HuH-7.5 (cell line): ENCODE results near the gene C1orf116.

Experiments
- DNase-seq: peaks from one replicate; pipeline ENCODE4 v3.0.0; 2011; ENCODE audit warnings: low spot score

The C1orf116 gene

DNA sequence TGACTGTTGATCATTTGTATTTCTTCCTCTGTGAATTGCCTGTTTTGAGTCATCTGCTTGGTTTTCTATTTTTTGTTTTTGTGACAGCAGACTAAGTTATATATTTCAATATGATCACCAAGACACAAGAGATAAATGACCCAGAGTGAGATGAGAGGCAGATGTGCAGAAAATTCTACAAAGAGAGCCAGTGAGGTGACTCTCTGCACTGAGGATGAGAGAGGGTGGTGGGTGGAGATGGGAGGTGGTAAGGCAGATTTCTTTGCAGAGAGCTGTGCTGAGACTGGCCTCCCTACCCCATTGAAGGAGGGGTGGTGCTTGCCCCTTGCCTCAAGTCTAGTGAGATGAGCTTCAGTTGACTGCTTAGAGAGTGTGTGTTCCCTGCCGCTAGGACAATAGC lies 44.7 kb downstream of the C1orf116 start:
- DNase-seq = no peak

DNA sequence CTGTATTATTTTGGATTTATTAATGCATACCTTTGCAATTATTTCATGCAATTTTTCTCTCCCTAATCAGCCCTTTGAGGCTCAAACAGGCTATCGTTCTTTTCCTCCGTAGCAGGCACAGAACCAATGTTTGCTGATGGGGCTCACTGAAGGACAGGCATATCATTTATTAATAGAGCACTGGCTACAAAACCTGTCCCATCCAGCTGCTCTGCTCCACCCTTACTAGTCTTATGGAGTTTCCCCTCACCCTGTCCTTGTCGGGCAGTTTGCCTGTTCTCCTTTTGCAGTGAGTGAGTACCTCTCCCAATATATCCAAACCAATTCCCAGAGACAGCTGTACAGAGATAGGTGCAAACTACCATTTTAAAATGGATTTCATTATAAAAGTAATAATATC lies 45.7 kb downstream of the C1orf116 start:
- DNase-seq = no peak

DNA sequence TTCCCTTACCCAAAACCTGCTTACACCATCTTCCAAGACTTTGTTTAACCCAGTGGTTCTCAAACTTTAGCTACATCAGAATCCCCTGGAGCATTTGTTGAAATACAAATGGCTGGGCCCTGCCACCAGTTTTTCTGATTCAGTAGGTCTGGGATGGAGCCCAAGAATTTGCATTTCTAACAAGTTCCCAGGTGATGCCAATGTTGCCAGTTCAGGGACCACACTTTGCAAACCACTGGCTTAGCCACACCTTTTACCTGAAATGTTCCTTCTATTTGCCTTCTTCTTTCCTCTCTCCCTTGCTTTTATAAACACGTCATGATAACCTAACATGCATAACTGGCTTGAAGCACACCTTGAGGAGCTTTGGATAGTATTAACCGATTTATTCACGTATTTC lies 46.2 kb downstream of the C1orf116 start:
- no peak for DNase-seq

DNA sequence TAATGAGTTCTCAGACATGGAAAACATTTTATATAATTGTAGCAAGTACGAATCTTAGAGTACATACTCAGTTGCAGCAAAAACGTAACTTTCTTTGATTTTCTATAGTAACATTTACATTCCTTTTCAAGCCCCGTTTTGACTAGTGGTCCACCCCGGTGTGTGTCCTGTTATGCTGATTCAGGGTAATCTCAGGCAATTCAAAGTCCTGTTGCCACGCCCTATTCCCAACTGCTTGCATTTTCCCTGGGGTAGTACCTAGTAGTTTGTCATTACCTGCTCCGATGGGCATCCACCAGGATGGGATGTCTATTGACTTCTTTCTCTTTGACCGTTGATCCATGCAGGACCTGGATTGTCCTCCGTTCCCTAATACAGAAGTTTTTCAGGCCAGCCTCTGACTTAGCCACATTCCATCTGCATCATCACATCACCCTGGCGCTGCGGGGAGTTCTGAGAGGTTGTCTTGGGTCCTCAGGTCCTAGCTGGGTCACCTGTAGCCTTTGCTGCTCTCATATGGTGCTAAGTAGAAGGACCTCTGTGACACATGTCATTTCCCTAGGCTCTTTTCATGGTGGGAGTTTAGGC lies 47.3 kb downstream of the C1orf116 start:
- no peak for DNase-seq

DNA sequence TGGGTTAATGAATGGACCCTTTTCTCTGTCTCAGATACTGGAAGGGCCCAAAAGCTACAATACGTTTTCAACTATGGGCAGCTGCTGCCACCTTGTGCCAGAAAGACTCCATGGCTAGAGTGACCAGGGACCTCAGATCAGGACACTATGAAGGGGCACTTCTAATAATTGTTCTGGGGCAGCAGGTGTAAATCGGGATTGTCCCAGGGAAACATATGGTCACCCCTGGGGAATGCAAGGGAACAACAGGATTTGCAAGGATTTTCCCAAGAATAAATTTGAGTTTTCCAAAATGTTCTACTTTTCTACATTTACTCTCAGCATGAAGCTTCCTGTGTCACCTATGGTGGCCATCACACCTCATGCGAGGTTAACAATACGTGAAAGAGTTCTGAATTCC lies 50.3 kb downstream of the C1orf116 start:
- peak; percentile 32 for DNase-seq

DNA sequence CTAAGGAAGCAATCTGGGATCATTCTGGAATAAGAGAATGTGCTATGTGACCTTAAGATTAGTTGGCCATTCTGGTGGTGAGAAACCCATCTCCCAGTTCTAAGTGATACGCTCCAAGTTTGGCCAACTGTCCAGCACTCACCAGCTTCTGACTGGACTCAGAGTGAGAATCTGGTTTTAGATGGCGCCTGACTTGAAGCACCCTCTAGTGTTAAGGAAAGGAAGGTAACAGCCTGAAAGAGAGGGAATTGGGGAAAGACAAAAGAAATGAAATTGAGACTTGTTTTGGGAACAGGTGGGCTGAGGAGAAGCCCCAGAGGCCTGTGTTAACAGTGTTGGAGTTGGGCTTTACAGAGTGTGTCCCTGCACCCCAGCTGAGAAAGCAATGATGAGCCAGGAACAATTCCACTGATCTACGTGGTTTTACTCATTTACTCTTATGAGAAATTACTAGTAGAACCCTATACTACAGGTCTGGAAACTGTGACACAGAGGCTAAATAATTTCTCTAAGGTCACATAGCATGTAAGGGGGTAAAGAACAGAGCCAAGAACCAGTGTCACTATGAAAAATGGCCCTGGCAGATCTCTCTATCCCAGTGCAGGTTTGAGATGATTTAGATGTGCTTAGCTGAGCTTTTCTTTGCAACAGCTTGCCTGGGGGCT lies 53.0 kb downstream of the C1orf116 start:
- no peak for DNase-seq

DNA sequence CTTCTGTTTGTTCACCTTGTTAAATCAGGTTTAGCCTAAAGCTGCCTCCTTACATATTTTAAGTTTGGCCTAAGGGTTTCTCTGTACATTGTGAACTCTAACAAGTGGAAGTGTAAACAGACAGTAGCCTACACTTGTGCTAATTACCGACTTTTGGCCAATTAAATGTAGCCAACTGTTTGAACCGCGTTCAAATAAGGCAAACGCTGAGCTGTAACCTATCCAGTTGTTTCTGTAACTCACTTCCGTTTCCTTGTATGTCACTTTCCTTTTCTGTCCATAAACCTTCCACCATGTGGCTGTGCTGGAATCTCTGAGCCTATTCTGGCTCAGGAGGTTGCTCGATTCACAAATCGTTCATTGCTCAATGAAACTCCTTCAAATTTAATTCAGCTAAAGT lies 54.3 kb downstream of the C1orf116 start:
- DNase-seq = no peak

DNA sequence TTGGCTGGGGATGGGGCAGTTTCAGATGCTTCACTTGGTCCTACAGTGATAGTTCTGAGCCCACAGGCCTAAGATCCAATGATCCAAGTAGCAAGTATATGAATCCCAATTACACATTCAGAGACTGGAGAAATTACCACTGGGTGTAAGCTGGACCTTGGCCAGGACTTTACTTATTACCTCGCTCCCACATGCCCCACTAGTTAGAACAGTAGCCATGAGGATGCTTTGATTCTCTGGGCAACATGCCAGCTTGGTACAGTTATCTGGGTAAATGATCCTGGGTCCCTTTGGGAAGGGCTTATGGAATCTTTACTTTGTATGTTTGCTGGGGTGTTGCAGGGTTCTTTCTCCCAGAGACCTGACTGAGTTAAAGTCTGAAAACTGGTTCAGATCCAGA lies 57.2 kb downstream of the C1orf116 start:
- DNase-seq = no peak

DNA sequence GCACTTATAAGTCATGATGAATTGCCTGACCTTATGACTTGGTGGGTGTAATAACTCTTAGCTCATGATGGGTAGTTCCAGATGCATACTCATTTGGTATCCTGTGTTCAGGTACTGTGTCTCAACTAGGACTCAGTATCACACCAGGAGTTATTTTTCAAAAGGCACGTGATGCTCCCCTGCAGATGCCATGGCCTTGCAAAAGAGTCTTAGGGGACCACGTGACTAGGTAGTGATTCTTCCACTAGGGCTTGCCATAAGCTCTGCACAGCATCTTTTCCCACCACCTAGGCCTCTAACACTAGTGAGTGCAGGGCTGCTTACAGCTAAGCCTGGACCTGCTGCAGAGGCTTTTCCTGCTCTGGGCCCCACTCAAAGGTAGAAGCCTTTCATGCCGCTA lies 58.4 kb downstream of the C1orf116 start:
- no peak for DNase-seq

DNA sequence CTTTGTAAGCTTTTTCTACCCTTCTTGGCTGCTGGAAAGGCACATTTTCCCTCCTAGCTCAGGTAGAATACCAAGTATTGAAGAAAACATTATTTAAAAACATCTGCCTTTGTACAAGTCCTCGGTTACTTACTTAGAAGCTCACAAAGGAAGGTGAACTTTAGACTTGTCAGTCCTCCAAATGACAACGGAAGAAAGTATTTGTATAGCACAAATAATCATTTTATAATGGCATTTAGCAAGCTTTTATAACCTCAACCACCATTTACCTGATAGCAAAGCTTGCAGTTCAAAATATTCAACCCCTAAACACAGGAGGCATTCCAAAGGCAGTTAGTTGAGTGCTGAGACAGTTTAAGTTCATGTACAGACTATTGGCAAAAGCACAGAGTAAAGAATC lies 59.8 kb downstream of the C1orf116 start:
- DNase-seq = no peak

DNA sequence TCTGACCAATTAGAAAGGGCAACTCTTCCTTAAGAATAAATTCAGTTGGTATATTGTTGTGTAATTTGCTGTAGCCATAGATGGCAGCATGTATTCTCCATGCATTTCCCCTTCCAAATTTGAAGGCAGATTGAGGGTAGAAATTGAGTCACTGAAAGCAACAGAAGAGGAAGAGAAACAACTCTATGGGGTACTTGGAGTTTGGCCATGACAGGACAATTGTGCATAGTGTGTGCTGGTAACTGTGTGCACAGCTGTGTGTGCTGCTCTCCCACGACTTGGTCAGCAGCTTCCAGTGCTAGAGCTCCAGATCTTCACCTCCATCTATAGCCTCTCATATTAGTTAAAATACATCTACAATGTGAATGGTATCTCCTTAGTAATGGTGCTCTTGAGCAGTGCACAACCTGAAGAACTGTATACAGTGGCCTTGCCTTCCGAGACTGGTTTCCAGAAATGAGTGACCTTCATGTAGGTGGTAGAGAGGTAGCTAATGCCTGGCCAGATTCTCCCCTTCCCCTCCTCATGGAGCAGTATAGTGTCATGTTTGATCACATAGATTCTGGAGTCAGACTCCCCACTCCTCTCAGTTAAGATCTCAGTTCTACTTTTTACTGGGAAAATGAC lies 61.4 kb downstream of the C1orf116 start:
- no peak for DNase-seq

DNA sequence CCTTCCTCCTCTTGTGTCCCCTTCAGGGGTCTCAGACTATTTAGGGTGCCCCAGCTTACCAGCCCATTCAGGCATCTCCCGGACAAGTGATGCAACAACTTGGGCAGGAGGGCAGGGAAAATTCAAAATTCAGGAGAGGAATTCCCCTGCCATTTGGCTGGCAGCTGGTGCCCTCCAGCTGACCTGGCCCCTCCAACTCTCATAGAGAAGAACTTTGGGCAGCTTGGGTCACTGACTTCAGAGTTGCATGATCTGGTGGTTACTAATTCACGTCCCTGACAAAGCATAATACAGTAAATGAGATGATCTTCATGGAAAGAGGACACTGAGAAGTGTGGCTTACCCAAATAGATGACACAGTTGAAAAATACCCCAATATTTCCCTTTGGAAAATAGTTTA lies 62.1 kb downstream of the C1orf116 start, which contains the start of gene FCAMR:
Gene FCAMR, minus strand, starts transcription at position 15 of the 400 bp plus-strand sequence. CDS start 335 bp downstream, outside the sequence.
- DNase-seq = no peak

DNA sequence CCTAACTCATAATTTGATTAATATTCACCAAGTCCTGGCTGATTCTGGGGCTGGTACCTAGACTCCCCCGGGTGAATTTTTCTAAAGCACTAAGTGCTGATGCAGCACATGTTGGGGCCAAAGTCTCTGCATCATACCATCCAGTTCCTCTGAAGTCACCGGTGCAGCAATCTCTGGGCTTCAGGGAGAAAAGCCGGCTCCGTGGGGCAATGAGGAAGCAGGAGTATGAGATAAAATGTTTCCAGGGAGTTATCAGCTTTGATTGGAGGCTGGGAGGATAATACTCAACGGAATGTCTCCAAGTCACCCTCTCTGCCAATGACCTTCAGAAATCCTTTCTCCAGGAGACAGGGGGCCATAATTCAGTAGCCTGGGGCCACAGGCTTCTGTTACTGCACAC lies 63.5 kb downstream of the C1orf116 start:
- no peak for DNase-seq
